ENCODE data around the gene ADGRG7. TPM values are rescaled to one million over a fixed set of nuclear protein-coding genes. Genes with fewer than 3 reads are reported as not detected.

The ADGRG7 gene
- total and polyA plus RNA-seq, 2 donors (not counting 1 experiment from before 2014, with no cell fraction given) = not detected

DNA sequence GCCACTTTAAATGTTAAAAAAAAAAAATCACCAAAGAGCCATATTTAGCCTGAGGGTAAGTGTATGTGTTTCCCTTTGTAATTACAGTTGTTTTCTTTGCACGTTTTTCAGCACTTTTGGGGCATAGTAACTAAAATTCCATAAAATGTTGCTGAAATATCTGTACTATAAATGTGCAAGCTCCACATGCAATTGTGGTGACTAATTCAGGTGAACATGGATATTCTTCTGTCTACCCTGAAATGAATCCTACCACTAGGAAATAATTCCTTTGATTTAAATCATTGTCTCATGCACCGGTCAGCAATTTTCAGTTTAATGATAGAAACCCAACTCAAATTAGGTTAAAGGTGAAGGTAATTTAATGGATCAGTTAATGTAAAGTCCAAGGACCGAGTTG, 86.8 kb downstream of the ADGRG7 start:
- no peaks in the 10 kb centered on the region for H3K79me2 ChIP-seq (ENCODE audit: control insufficient read depth, insufficient read depth, low read length)
- H3K4me2 ChIP-seq (ENCODE audit: extremely low read depth, insufficient read depth, low read length) = no peak overlapping the region

DNA sequence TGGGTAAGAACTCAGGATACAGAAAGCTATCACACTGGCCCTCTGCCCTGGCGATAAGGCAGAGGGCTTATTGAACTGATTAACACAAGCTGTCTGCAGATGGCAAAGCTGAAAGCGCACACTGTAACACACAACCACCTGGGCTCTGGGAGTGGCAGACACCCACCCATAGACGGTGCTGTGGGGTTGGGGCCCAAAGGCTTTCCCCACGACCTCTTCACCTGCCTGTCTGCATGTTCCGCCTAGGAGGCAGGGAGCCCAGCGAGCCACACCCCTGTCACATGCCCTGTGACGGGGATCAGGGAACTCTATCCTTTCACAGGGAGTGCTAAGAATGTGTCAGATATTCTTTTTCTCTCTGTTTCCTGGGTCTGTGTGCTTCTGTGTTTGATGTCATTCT, 87.8 kb downstream of the ADGRG7 start:
- no peaks in the 10 kb centered on the region for H3K36me3 ChIP-seq (ENCODE audit: control insufficient read depth, insufficient read depth, low read length)
- H3K9ac ChIP-seq (ENCODE audit: insufficient read depth, low read length) = no peak overlapping the region
- no peaks in the 10 kb centered on the region for H3K4me1 ChIP-seq (ENCODE audit: control insufficient read depth, extremely low read depth, insufficient read depth, low read length)
- no peak overlapping the region for H3K4me2 ChIP-seq (ENCODE audit: extremely low read depth, insufficient read depth, low read length)
- DNase-seq (ENCODE audit: low read depth in 2 of 2) = no peak
- no peak overlapping the region for H3K4me3 ChIP-seq (replicated peaks in 1 of 4; ENCODE audit: control extremely low read depth in 1 of 4, insufficient read depth in 1 of 4, low read depth in 3 of 4, low read length in 4 of 4)
- H3K9me3 ChIP-seq (ENCODE audit: control insufficient read depth, insufficient read depth, low read depth, low read length) = no peaks in the 10 kb centered on the region
- H4K20me1 ChIP-seq (ENCODE audit: control insufficient read depth, extremely low read depth, insufficient read depth, low read length) = no peaks in the 10 kb centered on the region
- H3K27ac ChIP-seq (ENCODE audit: insufficient read depth, low read length) = no peak overlapping the region
- H3K27me3 ChIP-seq (ENCODE audit: control insufficient read depth, insufficient read depth, low read length) = peaks cover 7% of the 10 kb centered on the region
- no peaks in the 10 kb centered on the region for H3K79me2 ChIP-seq (ENCODE audit: control insufficient read depth, insufficient read depth, low read length)
- TF ChIP-seq EZH2 (IDR thresholded peaks at IDR 0.05; ENCODE audit: low read length, missing control alignments) = no peak
- no peak for TF ChIP-seq CTCF (conservative IDR thresholded peaks at IDR 0.05 in 1 of 2, IDR thresholded peaks at IDR 0.05 in 1 of 2; ENCODE audit: low read depth in 1 of 2, low read length in 2 of 2)
- no peak overlapping the region for H2AFZ ChIP-seq (ENCODE audit: low read length)

More for the DNA sequence above, 86.8 kb downstream of the ADGRG7 start:
- Histone ChIP-seq H3K27ac (ENCODE audit: insufficient read depth, low read length) (no peak overlapping the region), H3K9me3 (ENCODE audit: control insufficient read depth, insufficient read depth, low read depth, low read length) (no peaks in the 10 kb centered on the region), H3K4me1 (ENCODE audit: control insufficient read depth, extremely low read depth, insufficient read depth, low read length) (no peaks in the 10 kb centered on the region), H3K36me3 (ENCODE audit: control insufficient read depth, insufficient read depth, low read length) (no peaks in the 10 kb centered on the region), H3K4me3 (replicated peaks in 1 of 4; ENCODE audit: control extremely low read depth in 1 of 4, insufficient read depth in 1 of 4, low read depth in 3 of 4, low read length in 4 of 4) (no peak overlapping the region), H2AFZ (ENCODE audit: low read length) (no peak overlapping the region), H4K20me1 (ENCODE audit: control insufficient read depth, extremely low read depth, insufficient read depth, low read length) (no peaks in the 10 kb centered on the region), H3K27me3 (ENCODE audit: control insufficient read depth, insufficient read depth, low read length) (peaks cover 7% of the 10 kb centered on the region), H3K9ac (ENCODE audit: insufficient read depth, low read length) (no peak overlapping the region)
- DNase-seq (ENCODE audit: low read depth in 2 of 2) = no peak
- TF ChIP-seq CTCF (conservative IDR thresholded peaks at IDR 0.05 in 1 of 2, IDR thresholded peaks at IDR 0.05 in 1 of 2; ENCODE audit: low read depth in 1 of 2, low read length in 2 of 2) (no peak), EZH2 (IDR thresholded peaks at IDR 0.05; ENCODE audit: low read length, missing control alignments) (no peak)

DNA sequence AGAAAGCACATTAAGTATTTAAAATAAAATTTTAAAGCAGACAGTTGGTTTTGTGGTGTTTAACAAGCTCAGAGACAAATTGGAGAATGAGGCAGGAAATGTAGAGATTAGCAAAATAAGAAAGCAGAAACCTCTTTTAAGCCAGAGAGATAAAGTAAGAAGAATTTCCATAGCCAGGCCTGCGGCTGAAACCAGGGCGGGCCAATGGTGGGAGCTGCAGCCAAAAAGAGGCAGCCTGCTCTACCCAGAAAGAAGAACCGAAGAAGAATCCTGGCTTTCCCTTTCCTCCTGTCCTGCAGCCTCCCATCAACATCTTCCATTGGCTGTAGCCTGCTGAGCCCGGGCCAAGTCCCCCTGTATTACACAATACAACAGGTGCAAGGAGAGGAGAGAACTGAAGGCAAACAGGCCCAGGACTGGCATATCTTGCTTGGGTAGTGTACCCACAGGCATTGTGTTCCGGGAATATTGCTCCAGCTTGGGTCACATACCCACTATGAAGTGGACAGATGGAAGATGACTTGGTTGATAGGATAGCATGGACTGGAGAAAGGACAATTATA, 88.4 kb downstream of the ADGRG7 start:
- no peak overlapping the region for H3K4me2 ChIP-seq (ENCODE audit: extremely low read depth, insufficient read depth, low read length)
- no peaks in the 10 kb centered on the region for H3K79me2 ChIP-seq (ENCODE audit: control insufficient read depth, insufficient read depth, low read length)
- no peaks in the 10 kb centered on the region for H4K20me1 ChIP-seq (ENCODE audit: control insufficient read depth, extremely low read depth, insufficient read depth, low read length)
- no peaks in the 10 kb centered on the region for H3K36me3 ChIP-seq (ENCODE audit: control insufficient read depth, insufficient read depth, low read length)
- DNase-seq (ENCODE audit: low read depth in 2 of 2) = no peak
- H2AFZ ChIP-seq (ENCODE audit: low read length) = no peak overlapping the region
- H3K9ac ChIP-seq (ENCODE audit: insufficient read depth, low read length) = no peak overlapping the region
- TF ChIP-seq CTCF (conservative IDR thresholded peaks at IDR 0.05 in 1 of 2, IDR thresholded peaks at IDR 0.05 in 1 of 2; ENCODE audit: low read depth in 1 of 2, low read length in 2 of 2) (no peak), EZH2 (IDR thresholded peaks at IDR 0.05; ENCODE audit: low read length, missing control alignments) (no peak)
- H3K27me3 ChIP-seq (ENCODE audit: control insufficient read depth, insufficient read depth, low read length) = peaks cover 7% of the 10 kb centered on the region
- H3K27ac ChIP-seq (ENCODE audit: insufficient read depth, low read length) = no peak overlapping the region
- no peak overlapping the region for H3K4me3 ChIP-seq (replicated peaks in 1 of 4; ENCODE audit: control extremely low read depth in 1 of 4, insufficient read depth in 1 of 4, low read depth in 3 of 4, low read length in 4 of 4)
- H3K4me1 ChIP-seq (ENCODE audit: control insufficient read depth, extremely low read depth, insufficient read depth, low read length) = no peaks in the 10 kb centered on the region
- H3K9me3 ChIP-seq (ENCODE audit: control insufficient read depth, insufficient read depth, low read depth, low read length) = no peaks in the 10 kb centered on the region

Measured in fibroblast of lung (primary cell).